ENCODE measurements around the gene SLC1A2.

- TF ChIP-seq POLR2A (IDR thresholded peaks at IDR 0.05; ENCODE audit: extremely low read depth, insufficient read length) (no peak), MYC (IDR thresholded peaks at IDR 0.05; ENCODE audit: low read depth, low read length) (no peak), CTCF (IDR thresholded peaks at IDR 0.05; ENCODE audit: low read depth, low read length) (no peak)
Measured at GRCh38 chr11:35359321-35360054, 59.9 kb downstream of the SLC1A2 start.
